Measurements from ENCODE around the gene GLIPR2. TPM values are rescaled to one million over a fixed set of nuclear protein-coding genes. Genes with fewer than 3 reads are reported as not detected.
"Not testable (repeated sequence)": the region's sequence is repeated elsewhere in the genome, so short reads cannot be mapped to it uniquely, and the experiment has no call there.

The GLIPR2 gene
- 1 to 10 TPM; 3.3 to 5.3 (median 3.9) TPM for total RNA-seq

GRCh38 chr9:36136272-36136893, at the start of gene GLIPR2:
Gene GLIPR2 (plus strand): TSS chr9:36136733. CDS start chr9:36136779, 46 bp downstream.
- no peaks in the 10 kb centered on the region for H3K9me3 ChIP-seq
- ATAC-seq (peak; percentile 77 to 79), DNase-seq (peak; percentile 52 to 57)
- peaks cover 7 to 13% of the 10 kb centered on the region in 2 donors for H3K4me1 ChIP-seq
- H3K27me3 ChIP-seq = peaks cover 5 to 21% (median 17%) of the 10 kb centered on the region in 3 donors
- H3K36me3 ChIP-seq = no peaks in the 10 kb centered on the region
- peak within 1 kb of the TSS; percentile 57 to 79 (median 60) for H3K4me3 ChIP-seq
- intact Hi-C loops (cut with DNase I; ENCODE audit: low total_unique reads) (loop anchor here (2.0 kb wide), 2 partner anchors 30 to 34 kb away; no protein-coding TSS in a partner anchor), in situ Hi-C loops (cut with MboI; ENCODE audit: low sequenced_read_pairs in 4 of 4) (no loop called here)
- TF ChIP-seq CTCF (IDR thresholded peaks at IDR 0.05 in 4 of 5, conservative IDR thresholded peaks at IDR 0.05 in 1 of 5) (no peak), POLR2A (IDR thresholded peaks at IDR 0.05) (peak; percentile 67 to 82)
- peak within 1 kb of the TSS; percentile 39 to 71 (median 54) for H3K27ac ChIP-seq

GRCh38 chr9:36087054-36087453, 49.5 kb upstream of the GLIPR2 start:
- H3K4me3 ChIP-seq; ATAC-seq; H3K9me3 ChIP-seq; DNase-seq; H3K27ac ChIP-seq; H3K27me3 ChIP-seq; in situ Hi-C loops (cut with MboI; ENCODE audit: low sequenced_read_pairs in 4 of 4); H3K36me3 ChIP-seq; intact Hi-C loops (cut with DNase I; ENCODE audit: low total_unique reads): not testable (repeated sequence)
- peaks cover 0 to 13% of the 10 kb centered on the region in 2 donors for H3K4me1 ChIP-seq

- ATAC-seq = no peak
- H3K27me3 ChIP-seq = no peaks in the 10 kb centered on the region
- H3K27ac ChIP-seq = no peak overlapping the region
- no peak for DNase-seq
- in situ Hi-C loops (cut with MboI; ENCODE audit: low sequenced_read_pairs in 4 of 4) = no loop called here
- H3K9me3 ChIP-seq = no peaks in the 10 kb centered on the region
- no peak for TF ChIP-seq POLR2A (IDR thresholded peaks at IDR 0.05)
- intact Hi-C loops (cut with DNase I; ENCODE audit: low total_unique reads) = no loop called here
- H3K36me3 ChIP-seq = no peaks in the 10 kb centered on the region
- H3K4me1 ChIP-seq = peaks cover 0 to 13% of the 10 kb centered on the region in 2 donors
- no peak overlapping the region for H3K4me3 ChIP-seq
Observed at GRCh38 chr9:36088020-36088419, 48.5 kb upstream of the GLIPR2 start.

- intact Hi-C loops (cut with DNase I; ENCODE audit: low total_unique reads) = loop anchor here (10.0 kb wide), 1 partner anchor 56 kb away; the partner anchor contains the start of gene RECK
Observed at GRCh38 chr9:36091026-36091953, 45.2 kb upstream of the GLIPR2 start.

GRCh38 chr9:36092014-36092413, 44.5 kb upstream of the GLIPR2 start:
- intact Hi-C loops (cut with DNase I; ENCODE audit: low total_unique reads) (loop anchor here (10.0 kb wide), 1 partner anchor 57 kb away; the partner anchor contains the start of gene RECK), in situ Hi-C loops (cut with MboI; ENCODE audit: low sequenced_read_pairs in 4 of 4) (no loop called here)
- H3K4me3 ChIP-seq = no peak overlapping the region
- ATAC-seq = no peak
- TF ChIP-seq CTCF (IDR thresholded peaks at IDR 0.05 in 4 of 5, conservative IDR thresholded peaks at IDR 0.05 in 1 of 5) = no peak
- no peak for TF ChIP-seq POLR2A (IDR thresholded peaks at IDR 0.05)
- no peak for DNase-seq
- no peaks in the 10 kb centered on the region for H3K27me3 ChIP-seq
- peaks cover 0 to 13% of the 10 kb centered on the region in 2 donors for H3K4me1 ChIP-seq
- no peaks in the 10 kb centered on the region for H3K9me3 ChIP-seq
- peak overlapping the region in 3 of 4 donors; percentile 0 to 22 (median 16) for H3K27ac ChIP-seq
- H3K36me3 ChIP-seq = no peaks in the 10 kb centered on the region

More at GRCh38 chr9:36091026-36091953, 45.2 kb upstream of the GLIPR2 start:
- Histone ChIP-seq H3K36me3 (no peaks in the 10 kb centered on the region), H3K27me3 (no peaks in the 10 kb centered on the region), H3K4me3 (no peak overlapping the region), H3K4me1 (peaks cover 0 to 13% of the 10 kb centered on the region in 2 donors), H3K9me3 (no peaks in the 10 kb centered on the region), H3K27ac (peak overlapping the region in 2 of 4 donors; percentile 2 to 16)
- in situ Hi-C loops (cut with MboI; ENCODE audit: low sequenced_read_pairs in 4 of 4) = no loop called here
- ATAC-seq = no peak
- DNase-seq = peak in 1 of 2 donors; percentile 13
- TF ChIP-seq POLR2A (IDR thresholded peaks at IDR 0.05) (no peak), CTCF (IDR thresholded peaks at IDR 0.05 in 4 of 5, conservative IDR thresholded peaks at IDR 0.05 in 1 of 5) (no peak)
